ENCODE measurements around the gene ZMYM1. TPM values are rescaled to one million over a fixed set of nuclear protein-coding genes. Genes with fewer than 3 reads are reported as not detected.
"Not testable (repeated sequence)": the region's sequence is repeated elsewhere in the genome, so short reads cannot be mapped to it uniquely, and the experiment has no call there.

ZMYM1 gene
- total RNA-seq, 3 donors from 2014 or later = 9.2 to 20.9 (median 11.4) TPM

- H3K4me1 ChIP-seq (ENCODE audit: low read depth) = no peaks in the 10 kb centered on the region
- peak; percentile 62 for ATAC-seq
- intact Hi-C loops (cut with DNase I, micrococcal nuclease) = no loop called here
- TF ChIP-seq, protein P1, sequence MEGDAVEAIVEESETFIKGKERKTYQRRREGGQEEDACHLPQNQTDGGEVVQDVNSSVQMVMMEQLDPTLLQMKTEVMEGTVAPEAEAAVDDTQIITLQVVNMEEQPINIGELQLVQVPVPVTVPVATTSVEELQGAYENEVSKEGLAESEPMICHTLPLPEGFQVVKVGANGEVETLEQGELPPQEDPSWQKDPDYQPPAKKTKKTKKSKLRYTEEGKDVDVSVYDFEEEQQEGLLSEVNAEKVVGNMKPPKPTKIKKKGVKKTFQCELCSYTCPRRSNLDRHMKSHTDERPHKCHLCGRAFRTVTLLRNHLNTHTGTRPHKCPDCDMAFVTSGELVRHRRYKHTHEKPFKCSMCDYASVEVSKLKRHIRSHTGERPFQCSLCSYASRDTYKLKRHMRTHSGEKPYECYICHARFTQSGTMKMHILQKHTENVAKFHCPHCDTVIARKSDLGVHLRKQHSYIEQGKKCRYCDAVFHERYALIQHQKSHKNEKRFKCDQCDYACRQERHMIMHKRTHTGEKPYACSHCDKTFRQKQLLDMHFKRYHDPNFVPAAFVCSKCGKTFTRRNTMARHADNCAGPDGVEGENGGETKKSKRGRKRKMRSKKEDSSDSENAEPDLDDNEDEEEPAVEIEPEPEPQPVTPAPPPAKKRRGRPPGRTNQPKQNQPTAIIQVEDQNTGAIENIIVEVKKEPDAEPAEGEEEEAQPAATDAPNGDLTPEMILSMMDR (IDR thresholded peaks at IDR 0.05) = no peak
- H3K36me3 ChIP-seq (ENCODE audit: low read depth) = no peaks in the 10 kb centered on the region
- DNase-seq = peak in 2 of 3 donors; percentile 10 to 31
- no peaks in the 10 kb centered on the region for H3K9me3 ChIP-seq
- no peak overlapping the region for H3K4me3 ChIP-seq
Measured at GRCh38 chr1:35120458-35121133, 41.4 kb downstream of the ZMYM1 start.

DNA sequence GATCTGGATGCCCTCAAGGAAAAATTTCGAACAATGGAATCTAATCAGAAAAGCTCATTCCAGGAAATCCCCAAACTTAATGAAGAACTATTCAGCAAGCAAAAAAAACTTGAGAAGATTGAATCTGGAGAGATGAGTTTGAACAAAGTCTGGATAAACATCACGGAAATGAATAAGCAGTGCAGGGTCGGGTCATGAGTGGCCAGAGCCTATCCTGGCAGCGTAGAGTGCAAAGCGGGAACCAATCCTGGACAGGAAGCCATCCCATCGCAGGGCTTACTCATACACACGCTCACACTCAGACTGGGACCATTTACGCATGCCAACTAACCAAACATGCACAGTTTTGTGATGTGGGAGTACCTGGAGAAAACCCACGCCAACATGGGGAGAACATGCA, 43.1 kb downstream of the ZMYM1 start:
- intact Hi-C loops (cut with DNase I, micrococcal nuclease) = no loop called here
- H3K4me1 ChIP-seq (ENCODE audit: low read depth) = no peaks in the 10 kb centered on the region
- TF ChIP-seq, protein P1 (IDR thresholded peaks at IDR 0.05) = no peak
- no peak for ATAC-seq
- no peak overlapping the region for H3K4me3 ChIP-seq
- H3K9me3 ChIP-seq = peaks cover 10% of the 10 kb centered on the region
- DNase-seq = no peak
- no peaks in the 10 kb centered on the region for H3K36me3 ChIP-seq (ENCODE audit: low read depth)

DNA sequence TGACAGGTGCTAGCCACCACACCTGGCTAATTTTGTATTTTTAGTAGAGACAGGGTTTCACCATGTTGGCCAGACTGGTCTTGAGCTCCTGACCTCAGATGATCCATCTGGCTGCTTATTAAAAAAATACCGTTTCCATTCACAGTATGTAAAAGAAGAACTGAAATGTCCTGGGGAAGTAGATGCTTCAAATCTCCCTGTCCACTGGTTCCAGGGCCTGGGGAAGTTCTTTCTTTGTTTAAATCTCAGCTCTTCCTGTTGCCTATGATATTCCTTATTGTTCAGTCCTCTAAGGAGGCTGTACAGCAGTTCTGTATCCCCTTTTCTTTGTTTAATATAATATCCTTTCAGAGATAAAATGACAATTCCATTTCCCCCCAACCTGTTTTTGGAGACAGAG, 47.4 kb downstream of the ZMYM1 start:
- TF ChIP-seq, protein P1 (IDR thresholded peaks at IDR 0.05) = no peak
- no peaks in the 10 kb centered on the region for H3K36me3 ChIP-seq (ENCODE audit: low read depth)
- intact Hi-C loops (cut with DNase I, micrococcal nuclease) = no loop called here
- H3K4me1 ChIP-seq (ENCODE audit: low read depth) = no peaks in the 10 kb centered on the region
- H3K9me3 ChIP-seq = peaks cover 10% of the 10 kb centered on the region
- no peak overlapping the region for H3K4me3 ChIP-seq
- ATAC-seq (no peak), DNase-seq (no peak)

DNA sequence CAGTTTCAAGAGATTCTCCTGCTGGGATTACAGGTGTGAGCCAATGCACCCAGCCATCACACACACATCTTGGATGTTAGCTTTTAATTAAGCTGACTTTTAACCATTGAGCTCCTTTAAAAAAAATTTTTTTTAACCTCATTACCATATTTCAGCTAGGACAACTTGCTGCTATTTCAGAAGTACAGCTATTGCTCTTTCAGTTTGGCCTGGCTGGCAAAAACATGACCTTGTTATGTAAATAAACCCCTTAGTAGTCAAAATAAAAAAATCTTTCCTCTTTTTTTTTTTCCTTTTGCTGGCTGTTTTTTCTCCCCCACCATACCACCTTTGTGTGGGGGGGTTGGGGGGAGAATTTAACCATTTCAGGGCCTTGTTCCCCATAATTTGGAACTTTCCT, 49.9 kb downstream of the ZMYM1 start:
- ATAC-seq (no peak), DNase-seq (no peak)
- Histone ChIP-seq H3K9me3 (peaks cover 10% of the 10 kb centered on the region), H3K36me3 (ENCODE audit: low read depth) (no peaks in the 10 kb centered on the region), H3K4me3 (no peak overlapping the region), H3K4me1 (ENCODE audit: low read depth) (no peaks in the 10 kb centered on the region)
- TF ChIP-seq, protein P1 (IDR thresholded peaks at IDR 0.05) = no peak
- intact Hi-C loops (cut with DNase I, micrococcal nuclease) = no loop called here

GRCh38 chr1:35136780-35137179, 57.6 kb downstream of the ZMYM1 start:
- ATAC-seq = no peak
- Histone ChIP-seq H3K36me3 (ENCODE audit: low read depth) (no peaks in the 10 kb centered on the region), H3K4me3 (no peak overlapping the region), H3K4me1 (ENCODE audit: low read depth) (no peaks in the 10 kb centered on the region), H3K9me3 (no peaks in the 10 kb centered on the region)
- no peak for DNase-seq
- TF ChIP-seq, protein P1 (IDR thresholded peaks at IDR 0.05) = no peak
- intact Hi-C loops (cut with DNase I, micrococcal nuclease) = no loop called here

DNA sequence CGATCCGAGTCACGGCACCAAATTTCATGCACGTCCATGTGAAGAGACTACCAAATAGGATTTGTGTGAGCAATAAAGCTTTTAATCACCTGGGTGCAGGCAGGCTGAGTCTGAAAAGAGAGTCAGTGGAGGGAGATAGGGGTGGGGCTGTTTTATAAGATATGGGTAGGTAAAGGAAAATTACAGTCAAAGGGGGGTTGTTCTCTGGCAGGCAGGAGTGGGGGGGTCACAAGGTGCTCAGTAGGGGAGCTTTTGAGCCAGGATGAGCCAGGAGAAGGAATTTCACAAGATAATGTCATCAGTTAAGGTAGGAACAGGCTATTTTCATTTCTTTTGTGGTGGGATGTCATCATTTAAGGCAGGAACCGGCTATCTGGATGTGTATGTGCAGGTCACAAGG, 58.4 kb downstream of the ZMYM1 start:
- H3K4me1 ChIP-seq (ENCODE audit: low read depth); DNase-seq; H3K9me3 ChIP-seq; ATAC-seq; intact Hi-C loops (cut with DNase I, micrococcal nuclease); H3K36me3 ChIP-seq (ENCODE audit: low read depth); H3K4me3 ChIP-seq: not testable (repeated sequence)

- H3K4me1 ChIP-seq (ENCODE audit: low read depth); intact Hi-C loops (cut with DNase I, micrococcal nuclease); DNase-seq; H3K4me3 ChIP-seq; H3K9me3 ChIP-seq; ATAC-seq; H3K36me3 ChIP-seq (ENCODE audit: low read depth): not testable (repeated sequence)
Measured at GRCh38 chr1:35142294-35142693, 63.1 kb downstream of the ZMYM1 start.

DNA sequence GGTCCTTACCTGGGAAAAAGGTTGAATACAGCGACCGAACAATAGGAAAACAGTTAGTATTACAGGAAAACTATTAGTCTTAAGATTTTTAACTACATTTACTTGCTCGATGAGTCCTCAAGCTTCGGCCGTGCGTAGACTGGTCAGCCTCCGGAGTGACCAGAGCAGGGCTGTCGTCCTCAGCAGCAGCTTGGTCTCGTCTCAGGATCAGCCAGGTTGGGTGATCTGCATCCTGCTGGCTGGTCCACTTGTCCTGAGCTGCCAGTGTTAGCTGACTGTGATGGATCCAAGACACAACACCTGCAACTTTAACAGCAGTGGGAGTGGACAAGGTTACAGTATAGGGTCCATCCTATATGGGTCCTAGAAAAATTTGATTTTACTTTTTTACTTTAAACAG, 63.5 kb downstream of the ZMYM1 start:
- H3K4me3 ChIP-seq; ATAC-seq; H3K4me1 ChIP-seq (ENCODE audit: low read depth); intact Hi-C loops (cut with DNase I, micrococcal nuclease); H3K9me3 ChIP-seq; H3K36me3 ChIP-seq (ENCODE audit: low read depth); DNase-seq: not testable (repeated sequence)
